Stimulated activated CD4-positive, alpha-beta T cell treated with anti-CD3 and anti-CD28 coated beads, TNF-alpha, amount 100 ng/mL, for 24 hours (primary cell): ENCODE results near the gene FOXF1.

ENCODE experiments used
- DNase-seq, 3 experiments: peaks; one replicate each; pipeline ENCODE4 v3.0.0-alpha.2; 2020; ENCODE audit warnings: low read depth in 3 of 3

The FOXF1 gene

DNA sequence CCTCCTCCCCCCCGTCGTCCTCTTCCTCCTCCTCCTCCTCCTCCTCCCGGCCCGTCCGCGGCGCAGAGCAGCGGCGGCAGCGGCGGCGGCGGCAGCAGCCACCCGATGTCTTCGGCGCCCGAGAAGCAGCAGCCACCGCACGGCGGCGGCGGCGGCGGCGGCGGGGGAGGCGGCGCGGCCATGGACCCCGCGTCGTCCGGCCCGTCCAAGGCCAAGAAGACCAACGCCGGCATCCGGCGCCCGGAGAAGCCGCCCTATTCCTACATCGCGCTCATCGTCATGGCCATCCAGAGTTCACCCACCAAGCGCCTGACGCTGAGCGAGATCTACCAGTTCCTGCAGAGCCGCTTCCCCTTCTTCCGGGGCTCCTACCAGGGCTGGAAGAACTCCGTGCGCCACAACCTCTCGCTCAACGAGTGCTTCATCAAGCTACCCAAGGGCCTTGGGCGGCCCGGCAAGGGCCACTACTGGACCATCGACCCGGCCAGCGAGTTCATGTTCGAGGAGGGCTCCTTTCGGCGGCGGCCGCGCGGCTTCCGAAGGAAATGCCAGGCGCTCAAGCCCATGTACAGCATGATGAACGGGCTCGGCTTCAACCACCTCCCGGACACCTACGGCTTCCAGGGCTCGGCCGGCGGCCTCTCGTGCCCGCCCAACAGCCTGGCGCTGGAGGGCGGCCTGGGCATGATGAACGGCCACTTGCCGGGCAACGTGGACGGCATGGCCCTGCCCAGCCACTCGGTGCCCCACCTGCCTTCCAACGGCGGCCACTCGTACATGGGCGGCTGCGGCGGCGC, at the start of gene FOXF1:
Gene FOXF1 (plus strand): TSS at position 63 of the 797 bp plus-strand sequence. CDS start 43 bp downstream, at position 106.
- DNase-seq, result no peak

DNA sequence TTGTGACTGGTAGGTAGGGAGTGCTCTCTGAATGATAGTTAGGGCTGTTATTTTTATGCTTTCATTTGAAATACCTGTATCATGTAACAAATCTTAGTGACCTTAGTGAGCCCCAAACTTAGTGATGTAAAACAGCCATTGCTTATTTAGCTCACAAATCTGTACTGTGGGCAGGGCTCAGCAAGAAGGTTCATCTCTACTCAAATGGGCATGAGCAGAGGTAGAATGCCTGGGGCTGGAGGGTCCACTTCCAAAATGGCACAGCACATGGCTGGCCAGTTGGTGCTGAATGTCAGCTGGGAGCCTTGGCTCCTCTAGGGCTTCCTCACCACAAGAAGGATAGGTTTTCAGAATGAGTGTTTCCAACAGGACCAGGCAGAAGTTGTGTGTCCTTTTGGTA, 49.3 kb upstream of the FOXF1 start:
- DNase-seq, result no peak

DNA sequence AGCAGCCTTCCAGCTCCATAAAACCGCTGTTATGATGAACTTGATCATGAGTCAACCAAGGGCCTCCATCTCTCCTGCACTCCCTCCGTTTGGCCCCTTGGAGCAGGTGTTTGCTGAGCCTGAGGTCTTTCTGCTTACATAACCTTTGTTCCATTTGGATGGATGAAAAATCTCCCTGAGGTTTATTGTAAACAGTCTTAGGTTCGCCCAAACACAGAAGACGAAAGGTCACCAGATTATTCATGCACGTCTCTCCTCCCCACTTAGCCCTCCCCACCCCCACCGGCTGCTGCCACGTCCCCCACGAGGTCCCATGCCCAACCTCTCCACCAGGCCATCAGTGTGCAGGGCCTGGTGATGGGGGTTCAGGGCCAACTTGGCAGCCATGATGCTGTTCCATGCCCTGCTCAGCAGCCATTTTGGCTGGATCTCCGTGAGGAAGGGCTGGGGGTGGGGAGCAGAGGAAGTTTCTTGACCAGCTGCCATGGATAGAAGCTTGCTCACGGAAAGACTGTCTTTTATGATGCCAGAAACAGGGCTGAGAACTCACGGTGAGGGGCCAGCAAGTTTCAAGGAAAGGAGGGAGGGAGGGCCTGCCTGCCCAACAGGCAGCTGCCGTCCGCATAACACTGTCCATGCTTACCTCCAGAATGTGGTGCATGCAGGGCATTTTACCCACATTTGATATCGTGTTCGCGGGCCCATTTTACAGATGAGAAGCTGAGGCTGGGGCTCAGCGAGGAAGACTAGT, 47.8 kb upstream of the FOXF1 start:
- DNase-seq, result no peak

- no peak for DNase-seq
These were observed 46.3 kb upstream of the FOXF1 start for GRCh38 chr16:86464044-86464443.

DNA sequence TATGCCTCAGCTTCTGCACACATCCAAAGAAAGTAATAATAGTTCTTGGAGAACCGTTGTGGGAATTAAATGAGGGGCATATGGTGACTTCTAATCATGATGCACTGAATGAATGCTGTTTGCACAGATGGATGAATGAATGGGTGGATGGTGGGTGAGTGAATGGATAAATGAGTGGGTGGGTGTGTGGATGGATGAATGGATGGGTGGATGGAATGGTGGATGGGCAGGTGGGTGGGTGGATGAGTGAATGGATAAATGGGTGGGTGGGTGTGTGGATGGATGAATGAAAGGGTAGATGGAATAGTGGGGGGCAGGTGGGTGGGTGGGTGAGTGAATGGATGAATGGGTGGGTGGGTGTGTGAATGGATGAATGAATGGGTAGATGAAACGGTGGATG, 44.9 kb upstream of the FOXF1 start:
- no peak for DNase-seq

DNA sequence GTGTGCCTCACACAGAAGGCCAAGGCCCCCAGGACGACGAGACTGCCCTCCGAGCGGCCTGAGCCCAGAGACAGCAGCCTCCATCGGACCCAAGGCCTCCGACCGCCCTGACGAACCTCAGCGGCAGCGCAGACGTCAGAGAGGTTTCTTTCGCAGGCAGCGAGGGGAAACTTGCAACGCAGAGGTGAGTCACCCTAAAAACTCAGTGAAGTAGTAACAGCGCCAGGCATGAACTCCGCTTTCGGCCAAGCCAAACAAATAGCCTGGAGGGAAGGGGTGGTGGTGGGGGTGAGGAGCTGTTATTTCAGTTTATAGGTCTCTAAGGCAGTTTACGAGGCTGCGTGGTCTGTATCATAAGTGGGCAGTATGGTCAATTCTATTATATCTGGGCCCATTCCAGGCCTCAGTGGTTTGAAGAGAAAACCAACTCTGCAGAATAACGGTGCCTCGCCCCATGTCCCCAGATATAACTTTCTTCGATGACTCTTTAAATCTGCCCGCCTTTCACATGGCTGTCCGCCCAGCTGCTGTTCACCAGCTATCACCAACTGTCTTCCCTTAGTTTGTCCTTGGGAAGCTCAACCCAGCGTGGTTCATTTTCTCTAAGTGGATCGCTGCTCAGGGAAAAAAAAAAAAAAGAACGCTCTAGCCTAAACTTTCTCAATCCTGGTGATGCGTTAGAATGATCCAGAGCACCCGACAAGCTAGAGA, 43.5 kb upstream of the FOXF1 start:
- no peak for DNase-seq

DNA sequence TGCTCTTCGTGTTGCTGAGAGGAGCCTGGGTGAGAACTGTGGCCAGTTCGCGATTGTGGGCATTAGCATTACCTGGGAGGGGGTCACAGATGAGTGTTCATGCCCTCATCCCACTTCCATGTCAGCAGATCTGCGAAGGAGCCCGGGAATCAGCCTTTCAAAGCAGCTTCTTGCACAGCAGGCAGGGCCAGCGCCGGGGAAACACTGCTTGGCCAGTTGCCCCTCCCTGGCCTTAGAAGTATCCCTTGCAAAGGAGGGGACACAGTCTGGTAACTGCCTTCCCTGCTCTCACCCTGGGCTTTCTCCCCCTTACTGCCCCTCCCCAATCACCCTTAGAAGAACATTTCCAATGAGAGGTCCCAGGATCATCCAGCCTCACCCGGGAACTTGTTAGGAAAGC, 42.8 kb upstream of the FOXF1 start:
- no peak for DNase-seq

DNA sequence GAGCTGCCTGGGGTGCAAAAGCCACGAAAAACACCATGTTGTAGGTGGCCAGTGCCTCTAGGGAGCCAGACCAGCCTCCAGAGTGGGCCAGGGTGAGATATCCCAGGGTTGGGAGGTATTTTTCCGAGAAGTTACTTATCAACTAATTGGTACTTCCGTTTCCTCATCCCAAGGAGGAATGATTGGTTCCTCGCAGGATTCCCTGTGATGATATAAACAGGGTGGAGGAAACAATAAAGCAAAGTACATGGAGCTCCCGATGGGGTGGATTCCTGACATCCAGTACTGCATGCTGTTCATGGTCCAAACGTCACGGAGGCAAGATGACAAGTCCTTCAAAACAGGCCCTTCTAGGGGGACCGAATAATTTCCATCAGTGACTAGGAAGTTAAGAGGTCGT, 39.4 kb upstream of the FOXF1 start:
- DNase-seq, result no peak

- DNase-seq, result no peak
These were observed 38.4 kb upstream of the FOXF1 start for GRCh38 chr16:86471896-86472295.

DNA sequence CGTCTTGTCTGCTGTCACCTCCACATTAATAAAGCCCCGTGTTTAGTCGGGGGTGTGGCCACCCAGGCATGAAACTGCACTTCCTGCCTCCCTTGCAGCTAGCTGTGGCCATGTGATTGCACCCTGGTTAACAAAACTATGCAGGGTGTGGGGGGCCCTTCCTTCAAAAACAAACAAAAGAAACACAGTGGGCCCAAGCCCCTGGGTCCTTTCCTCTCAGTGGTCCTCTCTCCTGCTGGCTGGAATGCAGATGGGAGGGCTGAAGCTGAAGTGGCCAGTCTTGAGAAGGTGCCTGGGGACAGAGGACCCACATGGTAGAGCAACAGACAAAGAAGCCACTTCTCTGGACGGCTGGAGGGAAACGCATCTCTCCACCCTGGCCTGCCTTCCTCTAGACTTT, 38.0 kb upstream of the FOXF1 start:
- DNase-seq, result no peak

DNA sequence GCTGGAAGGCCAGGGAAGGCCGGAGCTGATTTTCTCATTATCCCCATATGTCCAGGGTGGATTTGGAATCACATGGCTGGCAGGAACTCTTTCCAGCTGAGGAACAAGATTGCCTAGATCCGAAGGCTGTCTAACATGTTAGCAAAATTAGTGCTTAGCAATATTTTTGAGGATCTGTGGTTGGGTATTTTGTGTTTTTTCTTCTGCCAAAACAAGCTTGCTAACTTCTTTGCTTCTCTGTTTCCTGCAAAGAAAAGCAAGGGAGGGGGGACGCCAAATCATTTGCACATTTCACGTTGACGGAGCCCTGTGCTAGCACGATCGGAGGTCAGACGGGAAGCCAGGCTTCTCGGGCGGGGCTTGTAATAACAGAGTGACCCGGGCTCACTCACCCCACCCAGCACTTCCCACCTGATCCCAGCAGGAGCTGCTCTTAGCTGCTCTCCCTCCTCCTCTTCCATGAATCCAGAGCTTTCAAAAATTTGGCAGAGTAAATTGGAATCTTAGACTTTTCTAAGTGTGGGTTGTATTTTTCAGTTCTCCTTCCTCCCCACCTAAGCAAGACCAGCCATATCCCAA, 33.3 kb upstream of the FOXF1 start:
- no peak for DNase-seq

- no peak for DNase-seq
These were observed 32.7 kb upstream of the FOXF1 start for GRCh38 chr16:86477642-86478041.

DNA sequence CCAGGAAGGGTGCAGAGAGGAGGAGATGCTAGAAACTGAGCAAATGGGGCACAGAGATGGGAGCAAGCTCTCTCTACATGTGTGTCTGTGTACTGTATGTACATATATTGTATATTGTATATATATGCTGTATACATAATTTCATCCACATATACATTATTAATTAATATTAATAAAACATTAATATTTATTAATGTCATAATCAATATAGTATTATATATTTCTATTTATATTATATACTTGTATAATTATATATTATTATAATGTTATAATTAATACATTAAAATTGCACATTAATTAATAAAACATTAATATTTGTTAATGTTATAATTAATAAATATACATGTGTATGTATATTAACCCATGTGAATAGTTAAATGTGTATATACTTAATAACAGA, 31.5 kb upstream of the FOXF1 start:
- no peak for DNase-seq

GRCh38 chr16:86479419-86479818, 30.9 kb upstream of the FOXF1 start:
- no peak for DNase-seq

GRCh38 chr16:86480444-86480843, 29.9 kb upstream of the FOXF1 start:
- DNase-seq, result no peak

DNA sequence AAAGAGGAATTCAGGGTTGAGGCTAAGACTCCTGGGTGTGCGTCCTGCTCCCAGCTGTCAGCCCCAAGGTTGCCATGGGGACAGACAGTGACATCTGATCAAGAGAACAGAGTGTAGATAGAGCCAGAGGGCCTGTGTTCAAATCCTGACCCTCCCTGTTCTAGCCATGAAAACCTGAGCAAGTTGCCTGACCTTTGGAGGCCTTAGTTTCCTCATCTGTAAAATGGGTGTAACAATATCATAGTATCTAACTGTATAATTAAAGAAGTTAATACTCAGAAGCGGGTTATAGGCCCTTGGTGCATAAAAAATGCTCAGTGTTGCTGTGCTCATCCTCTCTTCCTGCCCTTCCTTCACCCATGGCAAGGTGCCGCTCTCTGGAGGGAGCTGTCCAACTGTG, 28.7 kb upstream of the FOXF1 start:
- DNase-seq, result no peak

DNA sequence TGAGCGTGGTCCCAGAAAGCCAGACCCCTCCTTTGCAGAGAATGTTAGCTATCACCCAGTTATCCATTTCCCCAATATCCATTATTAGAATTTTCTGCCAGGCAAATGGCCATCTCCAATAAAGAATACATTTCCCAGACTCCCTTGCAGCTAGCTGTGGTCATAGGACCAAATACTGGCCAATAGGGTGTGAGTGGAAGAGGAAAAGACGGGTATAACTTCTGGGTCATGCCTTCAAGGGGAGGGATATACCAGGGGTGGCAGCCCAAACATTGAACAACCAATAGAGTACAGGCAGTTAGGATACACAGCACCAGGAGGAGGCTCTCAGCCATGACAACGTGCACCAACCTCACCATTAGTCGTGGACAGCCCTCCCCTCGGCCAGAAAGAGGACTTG, 26.1 kb upstream of the FOXF1 start:
- DNase-seq, result no peak

GRCh38 chr16:86485746-86486145, 24.6 kb upstream of the FOXF1 start:
- DNase-seq, result no peak

DNA sequence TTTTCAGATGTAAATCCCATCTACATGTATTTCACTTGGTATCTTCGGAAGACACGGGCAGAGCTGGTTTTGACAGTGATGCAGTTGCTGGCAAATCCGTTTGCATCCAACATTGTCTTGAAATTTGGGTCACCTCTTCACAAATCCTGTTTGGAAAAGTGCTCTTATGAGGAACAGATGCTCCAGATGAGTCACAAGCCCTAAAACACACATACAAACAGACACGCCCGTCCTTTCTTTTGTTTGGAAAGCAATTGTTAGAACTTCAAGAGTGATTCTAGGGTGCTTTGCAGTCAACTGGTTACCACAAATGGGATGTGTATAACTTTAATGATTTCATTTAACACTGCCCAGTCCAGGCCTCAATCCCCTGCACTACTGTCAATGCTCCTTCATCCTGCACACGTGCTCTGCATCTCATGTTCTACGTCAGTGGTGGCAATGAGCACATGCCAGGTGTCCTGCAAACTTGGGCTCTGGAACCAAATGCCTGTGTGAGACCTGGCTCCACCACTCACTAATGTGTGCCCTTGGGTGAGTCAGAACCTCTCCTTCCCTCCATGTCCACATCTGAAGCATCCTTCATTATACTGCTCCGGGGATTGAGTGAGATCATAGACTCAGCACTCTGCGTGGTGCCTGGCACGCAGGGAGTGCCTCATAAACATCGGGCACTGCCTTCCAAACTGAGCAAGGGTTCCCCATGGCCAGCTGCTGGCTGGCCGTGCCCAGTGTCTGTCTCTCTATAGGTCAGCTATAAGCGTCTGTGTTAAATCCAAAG, 19.3 kb upstream of the FOXF1 start:
- no peak for DNase-seq

DNA sequence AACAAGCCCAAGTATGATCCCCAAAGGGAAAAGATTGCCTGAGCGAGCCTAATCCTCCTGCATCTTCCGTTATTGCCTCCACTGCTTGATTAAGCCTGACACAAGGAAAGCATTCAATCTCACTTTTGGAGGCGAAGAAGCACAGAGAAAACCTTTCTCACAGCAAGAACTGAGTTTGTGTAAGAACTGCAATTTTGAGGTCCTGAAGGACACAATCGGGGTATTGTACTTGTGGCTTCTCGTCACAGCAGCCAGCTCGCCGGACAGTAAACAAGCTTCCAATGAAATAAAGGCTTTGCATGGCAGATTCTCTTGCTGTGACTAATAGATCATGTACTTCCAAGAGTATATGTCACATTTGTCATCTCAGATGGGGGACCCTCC, 18.7 kb upstream of the FOXF1 start:
- DNase-seq, result no peak

GRCh38 chr16:86492267-86492960, 17.9 kb upstream of the FOXF1 start:
- DNase-seq, result no peak
